Activated CD4-positive, CD25-positive, alpha-beta regulatory T cell treated with anti-CD3 and anti-CD28 coated beads, Interleukin-2, amount 50 U/mL, for 16 hours (primary cell): ENCODE measurements around the gene ABHD16A.

ENCODE experiments used
- DNase-seq: peaks from one replicate; pipeline ENCODE4 v3.0.0-alpha.2; 2020; ENCODE audit warnings: low read depth, low spot score

ABHD16A gene

DNA sequence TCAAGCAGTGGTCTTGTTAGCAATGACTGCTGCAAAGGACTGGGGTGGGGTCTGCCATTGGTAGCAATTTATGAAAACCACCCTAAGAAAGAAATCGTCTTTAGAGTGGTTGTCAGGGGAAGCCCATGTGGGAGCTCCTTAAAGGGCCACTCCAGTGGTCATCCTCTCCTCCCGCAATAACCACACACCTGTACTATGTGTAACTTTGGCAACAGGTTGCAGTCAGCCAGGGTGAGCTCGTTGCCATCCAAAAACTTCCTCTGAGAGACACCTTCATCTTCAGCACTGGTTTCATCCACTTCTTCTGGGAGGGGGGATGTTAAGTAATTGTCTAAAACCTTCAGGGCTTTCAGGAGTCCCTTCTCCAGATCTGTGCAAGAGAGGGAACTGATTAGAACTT lies 28.9 kb upstream of the ABHD16A start:
- no peak for DNase-seq

- DNase-seq, result no peak
Measured at GRCh38 chr6:31730631-31731086, 27.5 kb upstream of the ABHD16A start.

GRCh38 chr6:31729979-31730630 lies 27.0 kb upstream of the ABHD16A start:
- DNase-seq, result no peak

DNA sequence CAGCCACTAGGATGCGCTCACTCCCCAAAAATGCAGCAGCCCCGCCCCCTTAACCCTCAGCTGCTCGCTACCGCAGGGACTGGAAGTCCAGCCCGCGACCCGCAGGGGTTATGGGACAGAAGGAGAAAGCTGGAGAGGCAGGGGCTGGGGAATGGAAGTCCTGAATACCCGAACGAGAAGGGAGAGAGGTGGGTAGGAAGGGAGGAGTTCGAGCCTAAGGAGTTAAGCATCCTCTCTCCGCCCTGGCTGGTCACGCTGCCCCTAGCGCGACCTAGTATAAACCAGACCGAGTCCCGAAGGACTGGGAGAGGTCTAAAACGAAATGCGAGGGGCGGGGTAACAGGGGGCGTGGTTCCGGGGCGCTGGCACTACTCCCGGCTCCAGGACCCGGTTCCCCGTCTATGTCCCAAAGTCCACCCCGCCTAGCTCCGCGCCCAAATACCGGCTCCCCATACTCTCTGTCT lies 26.4 kb upstream of the ABHD16A start:
- peak; percentile 58 for DNase-seq

DNA sequence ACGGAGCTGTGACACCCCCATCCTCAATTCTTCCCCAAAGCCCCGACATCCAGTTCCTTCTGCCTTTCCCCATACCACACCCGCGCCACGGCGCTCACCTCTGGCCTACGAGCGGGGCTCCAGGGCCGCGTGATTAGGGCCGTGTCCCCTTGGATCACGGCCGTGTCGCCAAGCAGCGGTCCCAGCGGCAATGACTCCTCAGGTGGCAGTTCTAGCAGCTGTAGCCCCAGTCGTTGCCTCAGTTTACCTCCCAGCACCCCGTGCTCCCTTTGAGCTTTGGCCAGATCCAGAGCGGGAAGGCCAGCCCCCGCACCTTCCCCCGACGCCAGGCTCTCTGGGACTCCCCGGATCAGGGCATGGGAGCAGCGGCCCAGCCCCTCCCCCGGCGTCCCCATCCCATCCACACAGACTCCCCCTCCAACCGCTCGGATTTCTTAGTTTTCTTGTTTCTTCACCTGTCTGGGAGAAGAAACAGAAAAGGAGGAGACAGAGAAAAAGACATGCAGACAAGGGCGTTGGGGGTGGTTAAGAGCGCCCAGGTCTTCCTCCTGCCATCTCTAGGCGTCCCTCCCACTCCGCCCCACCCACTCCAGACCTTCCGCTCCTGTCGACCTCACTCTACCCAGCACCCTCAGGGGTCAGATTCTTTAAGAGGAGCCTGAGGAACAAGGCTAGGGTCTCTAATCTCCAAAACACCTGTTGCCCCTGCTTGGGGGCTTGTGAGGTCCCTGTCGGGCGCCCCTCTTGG lies 25.8 kb upstream of the ABHD16A start, which contains the start of gene DDAH2:
Gene DDAH2, minus strand, starts transcription at position 533 of the 748 bp plus-strand sequence. Its CDS starts 138 bp downstream, at position 395.
- no peak for DNase-seq

DNA sequence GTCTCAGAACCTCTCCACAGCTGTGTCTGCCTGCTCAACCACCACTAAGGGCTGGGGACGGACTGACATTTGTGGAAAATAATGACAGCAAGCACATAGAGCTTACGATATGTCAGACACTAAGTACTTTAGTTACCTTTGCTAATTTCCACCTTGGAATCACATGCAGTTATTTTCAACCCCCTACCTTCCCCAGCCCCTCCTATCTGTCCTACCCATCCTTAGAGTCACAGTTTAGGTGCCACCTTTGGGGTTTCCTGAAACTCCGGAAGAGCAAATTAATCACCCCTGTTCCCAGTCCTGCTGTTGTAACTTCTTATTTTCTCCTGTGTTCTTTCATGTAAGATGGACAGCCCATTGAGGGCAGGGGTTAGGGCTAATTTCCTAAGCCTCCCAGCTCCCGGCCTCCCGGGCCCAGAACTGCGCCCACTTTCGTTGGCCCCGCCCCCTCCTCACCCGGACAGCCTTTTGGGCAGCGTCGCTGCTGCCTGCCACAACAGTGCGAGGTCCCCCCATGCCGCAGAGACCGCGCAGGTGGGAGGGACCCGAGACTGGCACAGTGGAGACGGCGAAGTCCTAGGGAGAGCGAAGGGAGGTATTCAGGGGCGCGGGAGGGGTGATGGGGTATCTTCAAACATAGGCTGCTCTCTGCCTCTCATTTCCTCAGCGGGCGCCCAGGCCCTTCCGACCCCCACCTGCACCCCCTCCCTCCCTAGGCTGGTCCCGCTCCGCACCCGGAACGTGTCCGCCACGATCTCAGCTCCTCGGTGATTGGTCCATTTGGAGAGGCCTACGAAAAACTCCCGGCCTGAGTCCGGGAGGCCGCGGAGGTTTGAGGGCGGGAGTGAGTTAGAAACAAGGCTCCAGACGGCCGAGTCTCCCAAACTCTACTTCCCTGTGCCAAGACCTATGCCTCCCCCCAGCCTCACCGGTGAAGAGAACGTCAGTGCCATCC lies 24.9 kb upstream of the ABHD16A start:
- DNase-seq, result no peak

DNA sequence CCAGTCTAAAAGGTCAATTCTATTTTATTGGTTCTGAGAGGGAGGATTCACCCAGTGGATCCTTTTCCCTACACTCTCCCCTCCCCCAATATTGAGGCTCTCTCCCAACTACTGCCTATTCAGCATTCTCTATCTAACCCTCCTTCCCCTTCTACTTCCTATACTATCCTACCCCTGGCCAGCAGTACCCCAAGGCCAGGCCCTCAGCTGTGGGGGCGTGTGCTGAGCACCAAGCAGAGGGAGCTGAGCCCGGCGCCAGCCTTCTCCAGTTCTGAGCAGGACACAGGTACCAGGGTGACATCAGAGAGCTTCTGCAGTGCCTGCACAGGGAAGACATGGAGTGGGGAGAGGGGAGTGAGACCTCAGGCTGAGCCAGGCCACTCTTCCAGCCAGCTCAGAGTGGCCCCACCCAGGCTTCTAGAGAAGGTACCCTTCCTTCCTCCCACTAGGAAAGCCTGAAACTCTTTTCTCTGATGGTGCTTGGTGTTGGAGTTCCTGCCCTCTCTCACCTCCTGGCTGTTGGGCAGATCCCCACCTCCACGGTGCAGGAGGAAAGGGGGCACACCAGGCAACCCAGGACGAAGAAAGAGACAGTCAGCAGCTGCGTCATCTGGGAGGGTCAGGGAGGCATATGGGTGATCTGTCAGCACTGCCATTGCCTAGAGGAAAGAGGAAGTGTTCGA lies 24.1 kb upstream of the ABHD16A start:
- DNase-seq, result no peak

- no peak for DNase-seq
Measured at GRCh38 chr6:31725502-31726350, 22.6 kb upstream of the ABHD16A start.

- DNase-seq, result no peak
Measured at GRCh38 chr6:31723980-31724691, 21.0 kb upstream of the ABHD16A start.

- DNase-seq, result no peak
Measured at GRCh38 chr6:31723245-31723979, 20.3 kb upstream of the ABHD16A start, which contains the start of gene MPIG6B. TSS of gene MPIG6B (plus strand) at chr6:31723373. CDS start at chr6:31723384, 11 bp downstream.

DNA sequence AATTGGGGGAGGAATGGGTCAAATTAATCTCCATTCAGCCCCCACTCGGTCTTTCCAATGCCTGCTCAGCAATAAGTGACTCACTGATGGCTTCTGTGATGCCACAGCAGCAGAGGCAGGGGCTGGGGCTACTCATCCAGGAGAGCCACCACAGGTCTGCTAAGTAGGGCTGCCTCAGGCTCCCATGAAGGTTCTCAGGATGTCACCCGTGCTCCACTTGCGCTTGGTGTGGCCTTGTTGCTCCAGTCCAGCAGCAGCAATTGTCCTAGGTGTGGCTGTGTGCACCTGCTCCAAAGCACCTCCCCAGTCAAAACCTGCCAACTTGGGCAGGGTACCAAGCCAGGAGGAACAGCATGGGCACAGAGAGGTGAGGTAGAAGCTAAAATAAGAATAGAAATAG lies 19.0 kb upstream of the ABHD16A start:
- DNase-seq, result no peak

DNA sequence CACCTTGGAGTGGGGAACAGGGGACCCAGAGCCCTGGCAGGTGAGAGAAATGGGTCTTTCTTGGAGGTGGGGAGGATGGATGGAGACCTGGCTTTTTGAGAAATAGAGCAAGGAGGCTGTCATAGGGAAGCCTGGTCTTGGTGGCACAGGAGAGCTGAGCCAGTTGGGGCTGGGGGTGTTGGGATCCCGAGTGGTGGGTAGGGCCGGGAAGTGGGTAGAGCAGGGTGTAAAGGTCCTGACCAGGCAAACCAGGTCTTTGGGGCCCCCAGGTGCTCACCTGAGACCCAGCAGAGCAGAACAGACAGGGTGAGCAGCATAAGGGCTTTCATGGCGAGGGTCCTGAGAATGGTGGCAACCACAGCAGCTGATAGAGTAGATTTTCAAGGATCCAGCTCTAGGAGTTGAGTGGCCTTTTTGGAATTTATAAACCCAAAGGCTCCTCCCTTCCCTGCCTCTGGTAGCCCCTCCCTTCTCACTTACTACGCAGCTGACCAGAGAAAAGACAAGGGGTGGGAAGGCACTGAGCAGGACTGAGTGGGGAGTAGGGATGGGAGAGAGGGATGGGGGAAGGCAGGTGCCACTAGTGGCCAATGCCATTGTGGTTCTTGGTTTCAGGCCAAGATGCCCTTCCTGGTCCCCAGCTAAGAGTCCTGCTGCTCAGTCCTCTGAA lies 18.4 kb upstream of the ABHD16A start, which contains the start of gene LY6G6C:
Gene LY6G6C, minus strand, starts transcription at position 396 of the 670 bp plus-strand sequence. Its CDS starts 67 bp downstream, at position 329.
- DNase-seq, result no peak

DNA sequence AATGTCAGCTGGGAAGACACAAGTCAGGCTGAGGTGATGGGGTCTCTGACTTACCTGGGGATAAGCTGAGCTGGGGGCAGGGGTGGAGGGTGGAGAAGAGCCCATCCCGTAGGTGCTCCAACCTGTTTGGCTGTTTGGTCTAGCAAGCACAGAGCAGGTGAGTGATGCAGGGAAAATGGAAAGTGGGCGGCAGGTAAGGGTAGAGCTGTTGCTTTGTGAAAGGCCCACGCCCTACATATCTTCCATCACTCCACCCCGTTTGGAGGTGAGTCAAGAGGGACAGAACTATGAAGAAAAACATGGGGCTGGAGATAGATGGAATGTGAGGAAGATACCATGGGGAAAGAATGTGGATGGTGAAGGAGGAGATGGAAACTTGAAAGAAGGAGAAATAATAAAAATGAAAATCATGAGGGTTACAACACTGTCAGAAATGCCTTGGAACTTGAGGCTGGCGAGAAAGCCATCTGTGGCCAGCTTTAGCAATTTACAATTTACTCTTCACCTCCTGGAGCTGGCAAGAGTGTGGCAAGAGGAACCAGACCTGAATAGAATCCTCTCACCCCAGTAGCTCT lies 17.2 kb upstream of the ABHD16A start:
- no peak for DNase-seq

DNA sequence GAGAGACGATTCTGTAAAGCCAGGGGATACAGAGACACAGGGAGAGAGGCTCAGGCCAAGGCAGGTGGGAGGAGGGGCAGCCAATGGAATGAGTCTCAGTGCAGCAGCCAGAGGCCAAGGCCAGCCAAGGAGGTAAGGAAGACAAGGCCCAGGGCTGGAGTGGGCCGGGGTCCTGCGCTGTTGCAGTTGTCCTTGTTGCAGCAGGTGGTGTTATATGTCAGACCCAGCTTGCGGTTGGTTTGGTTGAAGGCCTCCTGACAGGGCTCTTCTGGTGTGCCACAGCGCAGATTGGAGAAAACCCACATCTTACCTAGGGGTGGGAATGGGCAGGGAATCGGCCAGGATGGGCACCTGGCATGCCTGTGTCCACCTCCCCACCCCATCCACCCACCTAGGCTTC lies 15.9 kb upstream of the ABHD16A start:
- DNase-seq, result no peak

DNA sequence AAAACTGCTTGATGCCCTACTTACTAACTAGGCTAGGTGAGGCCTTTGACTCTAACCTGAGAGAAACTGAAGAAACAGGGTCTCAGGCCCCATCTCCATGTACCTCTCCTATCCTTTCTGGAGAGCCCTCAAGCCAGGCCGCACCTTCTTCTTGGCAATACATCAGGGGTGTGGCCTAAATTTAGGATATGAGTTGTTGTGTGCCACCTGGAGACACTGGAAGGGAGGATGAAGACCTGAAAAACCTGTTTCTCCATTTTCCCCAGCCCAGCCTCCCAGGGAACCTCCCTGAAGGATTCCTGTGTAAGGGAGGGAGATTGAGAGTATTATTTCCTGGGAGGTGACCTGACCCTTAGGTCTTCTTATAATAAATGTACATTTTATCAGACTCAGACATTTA lies 15.1 kb upstream of the ABHD16A start:
- no peak for DNase-seq

DNA sequence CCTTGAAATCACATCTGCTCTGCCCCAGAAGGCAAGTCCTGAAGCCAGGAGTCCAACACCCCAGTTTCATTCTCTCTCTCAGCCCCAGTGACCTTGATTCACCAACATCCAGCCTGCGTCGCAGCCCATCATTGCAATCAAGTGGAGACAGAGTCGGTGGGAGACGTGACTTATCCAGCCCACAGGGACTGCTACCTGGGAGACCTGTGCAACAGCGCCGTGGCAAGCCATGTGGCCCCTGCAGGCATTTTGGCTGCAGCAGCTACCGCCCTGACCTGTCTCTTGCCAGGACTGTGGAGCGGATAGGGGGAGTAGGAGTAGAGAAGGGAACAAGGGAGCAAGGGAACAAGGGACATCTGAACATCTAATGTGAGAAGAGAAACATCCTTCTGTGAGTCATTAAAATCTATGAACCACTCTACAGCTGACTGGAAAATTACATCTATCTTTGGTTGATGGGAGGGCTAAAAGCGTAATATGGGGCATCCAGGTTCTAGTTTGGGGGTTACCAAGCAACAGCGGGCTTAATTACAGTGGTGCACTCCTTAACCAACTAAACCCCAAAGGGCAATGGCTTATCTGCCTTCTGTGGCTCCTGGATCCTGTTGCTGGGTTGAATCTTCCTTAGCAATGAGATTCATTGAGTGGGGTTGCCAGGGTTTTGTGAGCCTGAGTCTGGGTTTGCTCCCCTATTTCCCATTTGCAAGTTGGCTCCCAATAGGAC lies 14.5 kb upstream of the ABHD16A start:
- DNase-seq, result no peak
